Heart right ventricle (tissue), 16 donors: ENCODE results near the gene KLHL2. TPM values are rescaled to one million over a fixed set of nuclear protein-coding genes. Genes with fewer than 3 reads are reported as not detected.
"Not testable (repeated sequence)": the region's sequence is repeated elsewhere in the genome, so short reads cannot be mapped to it uniquely, and the experiment has no call there.

ENCODE experiments used
- ATAC-seq, 8 donors: fragments of 200-7000 bp; cut with Tn5 transposase; one replicate each; pipeline ENCODE4 v1.9.1; 2020; ENCODE audit warnings: mild to moderate bottlenecking in 8 of 8, moderate library complexity in 8 of 8, moderate number of reproducible peaks in 1 of 8
- DNase-seq, 2 donors: peaks; one replicate each; pipeline ENCODE4 v3.0.0-alpha.2; 2020
- H3K27ac ChIP-seq, 10 donors: fragments of 200-600 bp; sonication (generic) in 2 of 10; one replicate each; pipeline versions ENCODE4 v1.5.0 to v1.8.0; 2020 to 2022; ENCODE audit warnings: mild to moderate bottlenecking in 3 of 10
- H3K27me3 ChIP-seq, 7 donors: fragments of 200-600 bp; one replicate each; pipeline ENCODE4 v1.8.0; 2021 to 2022; ENCODE audit warnings: mild to moderate bottlenecking in 2 of 7
- H3K36me3 ChIP-seq, 9 donors: fragments of 200-600 bp; sonication (generic) in 1 of 9; one replicate each; pipeline versions ENCODE4 v1.5.0 to v1.8.0; 2020 to 2022; ENCODE audit warnings: mild to moderate bottlenecking in 2 of 9
- H3K4me1 ChIP-seq, 9 donors: fragments of 200-600 bp; sonication (generic) in 1 of 9; one replicate each; pipeline versions ENCODE4 v1.5.0 to v1.8.0; 2020 to 2022; ENCODE audit warnings: mild to moderate bottlenecking in 4 of 9
- H3K4me3 ChIP-seq, 10 donors: fragments of 200-600 bp; sonication (generic) in 2 of 10; one replicate each; pipeline versions ENCODE4 v1.5.0 to v1.8.0; 2020 to 2022; ENCODE audit warnings: mild to moderate bottlenecking in 7 of 10, moderate library complexity in 2 of 10
- H3K9me3 ChIP-seq, 11 donors: fragments of 200-600 bp in 10 of 11; sonication (generic) in 2 of 11; one replicate each; pipeline versions ENCODE4 v1.5.0 to v1.8.0; 2013 to 2022; ENCODE audit warnings: mild to moderate bottlenecking in 2 of 11, control low read depth in 1 of 11, moderate library complexity in 1 of 11
- WGBS, 2 donors: extraction: QIAGEN DNeasy Blood & Tissue Kit; methylation state at CpG; one replicate each; pipeline ENCODE4 v1.1.7; 2013; ENCODE audit warnings: inconsistent platforms in 1 of 2; 5-methylcytosine and 5-hydroxymethylcytosine counted together
- intact Hi-C, 10 donors: fragments of 100-400 bp; cut with DNase I; formaldehyde crosslinking; loops; one replicate each; pipeline versions ENCODE4 v1.11.1 to v1.14.2; 2022
- polyA plus RNA-seq, 2 donors: library from polyadenylated mRNA; stranded (reverse); fragments of 200-250 nt; gene quantifications; one replicate each; pipeline ENCODE4 v1.2.3, GENCODE V29; 2013
- total RNA-seq, 10 donors: library from RNA; stranded (reverse); fragmentation: NEBNext Ultra II Directional in 3 of 10; extraction: Animal tissue kit (Norgen Biotek cat#: 25700) in 3 of 10; gene quantifications; one replicate each; pipeline versions ENCODE4 v1.2.1 to v1.2.4, GENCODE V29; 2021 to 2023
- TF ChIP-seq, protein P1 (sequence below), 9 donors: fragments of 200-600 bp; sonication (generic) in 2 of 9; IDR thresholded peaks; one replicate each; pipeline versions ENCODE4 v1.5.0 to v1.8.0; 2021 to 2022; ENCODE audit warnings: antibody characterized with exemption in 9 of 9, mild to moderate bottlenecking in 5 of 9, moderate library complexity in 1 of 9
- donor health status: Arrhythmogenic right ventricular cardiomyopathy.
- donor health status: ischemic (EF 13 %, LVEDD 7.1; RV severe dilation, severe dysfunction).
- donor health status: healthy with polysubstance abuse.
- donor health status: DM: no; HTN: yes; CAD: no.
- donor health status: DM: no; HTN: no; CAD: no.
- donor health status: ischemic (EF 25% LVEDD 6.9; RV normal size, moderate dysfunction).
- donor health status: ischemic (EF 25% LVEDD 5.7; RV mildly dilated, moderate dysfunction).
- donor health status: healthy.
- donor health status: DM: yes; HTN: yes; CAD: no.
- donor health status: Ischemic cardiomyopathy.
- donor health status: ischemic (EF 35%, LVEDD 5.7; RV mildly dilated, moderate dysfunction).
- donor health status: nonischemic (EF 11% LVEDD 7.7; RV severe dilation, severe dysfunction).
- donor health status: DM: yes; HTN: yes; CAD: no.
- donor health status: PGD.
- donor health status: ischemic (EF 29% LVEDD 5.4; RV normal size, mild dysfunction).
- donor health status: nonischemic (EF 23%, LVEDD 6.1; RV moderate dilation, normal function).

KLHL2 gene
- total and polyA plus RNA-seq, 12 donors = 6.0 to 14.7 (median 10.9) TPM

DNA sequence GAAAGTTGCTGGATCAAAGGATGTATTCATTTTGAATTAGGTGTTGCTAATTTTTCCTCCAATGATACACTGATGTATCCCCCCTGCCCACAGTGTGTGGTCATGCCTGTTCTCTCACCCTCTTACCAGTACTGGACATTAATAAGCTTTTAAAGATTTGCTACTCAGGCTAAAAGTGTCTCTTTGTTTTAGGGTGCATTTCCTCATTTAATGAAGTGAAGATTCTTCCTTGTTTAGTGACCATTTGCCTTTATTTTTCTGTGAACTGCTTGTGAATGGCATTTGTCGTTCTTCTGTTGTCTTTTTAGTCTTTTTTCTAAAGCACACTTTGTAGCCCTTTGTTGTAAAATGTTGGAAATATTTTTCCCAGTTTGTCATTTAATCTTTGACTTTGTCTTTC is 125.1 kb downstream of the KLHL2 start:
- WGBS, 2 donors = 67 to 73% methylated on average over 1 of the region's 1 CpG
- no peak for DNase-seq
- intact Hi-C loops = no loop called here
- peaks cover 0 to 38% (median 0%) of the 10 kb centered on the region in 9 donors for H3K36me3 ChIP-seq
- H3K4me1 ChIP-seq = peaks cover 2 to 25% (median 12%) of the 10 kb centered on the region in 9 donors
- no peak for ATAC-seq
- TF ChIP-seq, protein P1, sequence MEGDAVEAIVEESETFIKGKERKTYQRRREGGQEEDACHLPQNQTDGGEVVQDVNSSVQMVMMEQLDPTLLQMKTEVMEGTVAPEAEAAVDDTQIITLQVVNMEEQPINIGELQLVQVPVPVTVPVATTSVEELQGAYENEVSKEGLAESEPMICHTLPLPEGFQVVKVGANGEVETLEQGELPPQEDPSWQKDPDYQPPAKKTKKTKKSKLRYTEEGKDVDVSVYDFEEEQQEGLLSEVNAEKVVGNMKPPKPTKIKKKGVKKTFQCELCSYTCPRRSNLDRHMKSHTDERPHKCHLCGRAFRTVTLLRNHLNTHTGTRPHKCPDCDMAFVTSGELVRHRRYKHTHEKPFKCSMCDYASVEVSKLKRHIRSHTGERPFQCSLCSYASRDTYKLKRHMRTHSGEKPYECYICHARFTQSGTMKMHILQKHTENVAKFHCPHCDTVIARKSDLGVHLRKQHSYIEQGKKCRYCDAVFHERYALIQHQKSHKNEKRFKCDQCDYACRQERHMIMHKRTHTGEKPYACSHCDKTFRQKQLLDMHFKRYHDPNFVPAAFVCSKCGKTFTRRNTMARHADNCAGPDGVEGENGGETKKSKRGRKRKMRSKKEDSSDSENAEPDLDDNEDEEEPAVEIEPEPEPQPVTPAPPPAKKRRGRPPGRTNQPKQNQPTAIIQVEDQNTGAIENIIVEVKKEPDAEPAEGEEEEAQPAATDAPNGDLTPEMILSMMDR (IDR thresholded peaks at IDR 0.05) = no peak
- no peak overlapping the region for H3K27ac ChIP-seq
- H3K9me3 ChIP-seq = no peaks in the 10 kb centered on the region
- no peak overlapping the region for H3K4me3 ChIP-seq
- H3K27me3 ChIP-seq = no peaks in the 10 kb centered on the region

DNA sequence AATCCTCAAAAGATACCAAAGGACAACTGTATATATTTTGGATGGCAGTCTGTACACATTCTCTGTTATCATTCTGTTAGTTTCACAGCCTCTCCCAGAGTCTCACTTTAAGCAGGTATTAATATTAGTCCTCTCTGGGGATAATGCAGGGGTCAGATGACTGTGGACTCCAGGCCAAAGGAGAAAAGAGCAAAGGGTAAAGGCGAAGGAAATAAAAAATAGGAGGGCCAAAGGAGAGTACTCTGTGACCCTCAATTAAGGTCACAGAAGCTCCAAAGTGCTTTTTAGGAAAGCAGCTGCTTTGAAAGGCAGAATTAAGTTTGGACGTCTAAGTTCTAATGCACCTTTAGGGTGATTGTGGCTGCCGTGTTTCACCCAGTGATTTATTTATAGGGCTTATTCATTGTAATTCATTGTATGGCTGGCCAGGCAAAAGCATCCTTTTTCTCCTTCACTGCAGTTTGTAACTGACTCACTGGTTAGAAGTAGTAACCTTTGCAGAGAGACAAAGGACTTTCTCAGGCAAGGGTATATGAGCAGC is 127.9 kb downstream of the KLHL2 start:
- Histone ChIP-seq H3K36me3 (peaks cover 0 to 65% (median 11%) of the 10 kb centered on the region in 9 donors), H3K4me3 (no peak overlapping the region), H3K27ac (no peak overlapping the region), H3K9me3 (no peaks in the 10 kb centered on the region), H3K4me1 (peaks cover 0 to 8% (median 0%) of the 10 kb centered on the region in 9 donors), H3K27me3 (no peaks in the 10 kb centered on the region)
- ATAC-seq (no peak), DNase-seq (no peak)
- TF ChIP-seq, protein P1 (IDR thresholded peaks at IDR 0.05) = no peak
- WGBS, 2 donors = 63 to 75% methylated on average over 3 of the region's 3 CpGs
- intact Hi-C loops = no loop called here

DNA sequence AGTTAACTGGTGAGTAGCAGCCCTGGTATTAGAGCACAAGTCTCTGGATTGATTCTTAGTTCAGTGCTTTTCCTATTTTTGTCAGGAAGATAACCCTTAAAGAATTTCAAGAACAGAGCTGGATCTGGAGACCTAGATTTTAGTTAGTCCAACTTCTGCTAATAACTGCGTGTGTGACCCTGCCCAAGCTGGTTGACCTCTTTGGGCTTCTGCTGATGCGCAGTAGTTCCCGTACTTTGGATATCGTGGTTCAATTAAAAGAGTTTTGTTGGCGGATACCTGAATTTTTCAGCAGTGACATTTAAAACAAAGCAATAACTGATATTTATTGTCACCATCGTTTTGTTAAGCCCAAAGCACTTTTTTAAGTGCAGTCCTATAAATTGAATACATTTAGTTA is 129.4 kb downstream of the KLHL2 start:
- Histone ChIP-seq H3K27me3 (no peaks in the 10 kb centered on the region), H3K27ac (no peak overlapping the region), H3K9me3 (no peaks in the 10 kb centered on the region), H3K4me3 (no peak overlapping the region), H3K36me3 (peaks cover 0 to 77% (median 11%) of the 10 kb centered on the region in 9 donors), H3K4me1 (peaks cover 0 to 8% (median 0%) of the 10 kb centered on the region in 9 donors)
- TF ChIP-seq, protein P1 (IDR thresholded peaks at IDR 0.05) = no peak
- 92 to 93% methylated on average over 6 of the region's 6 CpGs for WGBS, 2 donors
- ATAC-seq = no peak
- intact Hi-C loops = no loop called here
- no peak for DNase-seq

DNA sequence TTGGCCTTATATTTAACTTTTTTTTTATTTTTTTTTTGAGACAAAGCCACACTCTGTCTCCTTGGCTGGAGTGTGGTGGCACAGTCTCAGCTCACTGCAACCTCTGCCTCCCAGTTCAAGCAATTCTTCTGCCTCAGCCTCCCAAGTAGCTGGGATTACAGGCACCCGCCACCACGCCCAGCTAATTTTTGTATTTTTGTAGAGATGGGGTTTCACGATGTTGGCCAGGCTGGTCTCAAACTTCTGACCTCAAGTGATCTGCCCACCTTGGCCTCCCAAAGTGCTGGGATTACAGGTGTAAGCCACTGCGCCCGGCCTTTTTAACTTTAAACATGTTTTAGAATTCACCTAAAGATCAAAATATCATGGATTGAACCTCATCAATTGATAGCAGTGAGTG is 135.0 kb downstream of the KLHL2 start:
- not testable (repeated sequence) for H3K4me1 ChIP-seq, DNase-seq, H3K27me3 ChIP-seq, ATAC-seq, H3K27ac ChIP-seq, H3K4me3 ChIP-seq, H3K9me3 ChIP-seq
- 97 to 98% methylated on average over 5 of the region's 5 CpGs for WGBS, 2 donors
- intact Hi-C loops = loop anchor here in 4 of 10 donors (2.0 to 10.0 kb wide), 3 partner anchors 208 to 214 kb away; no protein-coding TSS in a partner anchor
- peaks cover 0 to 61% (median 11%) of the 10 kb centered on the region in 9 donors for H3K36me3 ChIP-seq
